ENCODE measurements around the gene PRKN.

- no peak for TF ChIP-seq POLR2A (IDR thresholded peaks at IDR 0.05)
- TF ChIP-seq CTCF (IDR thresholded peaks at IDR 0.05): no peak
Observed at GRCh38 chr6:162245830-162246420, 481.6 kb downstream of the PRKN start.
